IPS-11a (cell line): ENCODE measurements around the gene STOML2.
"Not testable (repeated sequence)": the region's sequence is repeated elsewhere in the genome, so short reads cannot be mapped to it uniquely, and the experiment has no call there.

Source experiments
- H3K4me3 ChIP-seq: one replicate; pipeline ENCODE4 v1.5.1; 2013; ENCODE audit warnings: low read depth, low read length, control low read depth

Gene STOML2

GRCh38 chr9:35102769-35103659 is at the start of gene STOML2:
TSS of gene STOML2 (minus strand) at chr9:35103131. CDS start at chr9:35103094, 37 bp downstream.
- H3K4me3 ChIP-seq, result peak within 1 kb of the TSS; percentile 94

GRCh38 chr9:35147941-35148563 is 45.1 kb upstream of the STOML2 start:
- H3K4me3 ChIP-seq, result not testable (repeated sequence)

- no peak overlapping the region for H3K4me3 ChIP-seq
Observed at GRCh38 chr9:35142037-35142436, 39.1 kb upstream of the STOML2 start.

GRCh38 chr9:35140093-35140492 is 37.2 kb upstream of the STOML2 start:
- no peak overlapping the region for H3K4me3 ChIP-seq

- H3K4me3 ChIP-seq, result no peak overlapping the region
Observed at GRCh38 chr9:35136866-35137265, 33.9 kb upstream of the STOML2 start.

- no peak overlapping the region for H3K4me3 ChIP-seq
Observed at GRCh38 chr9:35135988-35136387, 33.1 kb upstream of the STOML2 start.

GRCh38 chr9:35134920-35135319 is 32.0 kb upstream of the STOML2 start:
- H3K4me3 ChIP-seq, result no peak overlapping the region

GRCh38 chr9:35116898-35117551 is 14.1 kb upstream of the STOML2 start:
- peak overlapping the region; percentile 51 for H3K4me3 ChIP-seq

GRCh38 chr9:35116539-35116897 is 13.6 kb upstream of the STOML2 start:
- peak overlapping the region; percentile 51 for H3K4me3 ChIP-seq

GRCh38 chr9:35115680-35116538 is 13.0 kb upstream of the STOML2 start, which contains the start of gene ATOSB:
TSS of gene ATOSB (minus strand) at chr9:35115862. CDS start at chr9:35108274, 7,588 bp downstream.
- H3K4me3 ChIP-seq, result peak within 1 kb of the TSS; percentile 86

GRCh38 chr9:35114840-35115628 is 12.1 kb upstream of the STOML2 start:
- H3K4me3 ChIP-seq, result peak overlapping the region; percentile 86

GRCh38 chr9:35114113-35114839 is 11.3 kb upstream of the STOML2 start:
- H3K4me3 ChIP-seq, result peak overlapping the region; percentile 86

- H3K4me3 ChIP-seq, result no peak overlapping the region
Observed at GRCh38 chr9:35112257-35113020, 9.5 kb upstream of the STOML2 start.

- peak overlapping the region; percentile 70 for H3K4me3 ChIP-seq
Observed at GRCh38 chr9:35111001-35111933, 8.3 kb upstream of the STOML2 start.

- H3K4me3 ChIP-seq, result no peak overlapping the region
Observed at GRCh38 chr9:35110327-35110761, 7.4 kb upstream of the STOML2 start.

- H3K4me3 ChIP-seq, result no peak overlapping the region
Observed at GRCh38 chr9:35108946-35109575, 6.1 kb upstream of the STOML2 start.

GRCh38 chr9:35108461-35108860 is 5.5 kb upstream of the STOML2 start:
- H3K4me3 ChIP-seq, result no peak overlapping the region
